ENCODE results near the gene G3BP2. TPM values are rescaled to one million over a fixed set of nuclear protein-coding genes. Genes with fewer than 3 reads are reported as not detected.

The G3BP2 gene
- total and polyA plus RNA-seq, 2 experiments from 2014 or later, result 103 to 411 TPM

GRCh38 chr4:75679876-75680575, 6.8 kb upstream of the G3BP2 start:
- H3K27ac Mint-ChIP-seq, result peak overlapping the region; percentile 2
- Histone ChIP-seq H4K20me1 (replicated peaks; ENCODE audit: insufficient read depth) (peaks cover 3% of the 10 kb centered on the region; the same call in 1 of the 2 replicates), H3K79me2 (replicated peaks; ENCODE audit: insufficient read depth) (peaks cover 77% of the 10 kb centered on the region), H3K4me3 (no peak overlapping the region), H3K4me2 (no peak overlapping the region), H3F3A (replicated peaks; ENCODE audit: low read depth) (peaks cover 18% of the 10 kb centered on the region; the same call in 1 of the 2 replicates), H3K9me2 (ENCODE audit: insufficient read depth) (no peaks in the 10 kb centered on the region), H3K4me1 (ENCODE audit: insufficient read depth) (peaks cover 18% of the 10 kb centered on the region), H3K36me3 (ENCODE audit: insufficient read depth) (0 out of 2 replicates have a peak, but pooled peaks cover 9% of the 10 kb centered on the region), H2AFZ (no peak overlapping the region), H3K27ac (ENCODE audit: low read depth) (peak overlapping the region; percentile 57; the same call in 1 of the 2 replicates), H3K27me3 (ENCODE audit: insufficient read depth) (no peaks in the 10 kb centered on the region)
- H3K27me3 Mint-ChIP-seq (ENCODE audit: insufficient read depth, low read depth, poor library complexity), result peaks cover 6% of the 10 kb centered on the region
- H3K4me3 Mint-ChIP-seq, result no peak overlapping the region
- peaks cover 11% of the 10 kb centered on the region for H3K36me3 Mint-ChIP-seq (ENCODE audit: low read depth)
- H3K9me3 Mint-ChIP-seq, result no peaks in the 10 kb centered on the region
- TF ChIP-seq, protein P1, sequence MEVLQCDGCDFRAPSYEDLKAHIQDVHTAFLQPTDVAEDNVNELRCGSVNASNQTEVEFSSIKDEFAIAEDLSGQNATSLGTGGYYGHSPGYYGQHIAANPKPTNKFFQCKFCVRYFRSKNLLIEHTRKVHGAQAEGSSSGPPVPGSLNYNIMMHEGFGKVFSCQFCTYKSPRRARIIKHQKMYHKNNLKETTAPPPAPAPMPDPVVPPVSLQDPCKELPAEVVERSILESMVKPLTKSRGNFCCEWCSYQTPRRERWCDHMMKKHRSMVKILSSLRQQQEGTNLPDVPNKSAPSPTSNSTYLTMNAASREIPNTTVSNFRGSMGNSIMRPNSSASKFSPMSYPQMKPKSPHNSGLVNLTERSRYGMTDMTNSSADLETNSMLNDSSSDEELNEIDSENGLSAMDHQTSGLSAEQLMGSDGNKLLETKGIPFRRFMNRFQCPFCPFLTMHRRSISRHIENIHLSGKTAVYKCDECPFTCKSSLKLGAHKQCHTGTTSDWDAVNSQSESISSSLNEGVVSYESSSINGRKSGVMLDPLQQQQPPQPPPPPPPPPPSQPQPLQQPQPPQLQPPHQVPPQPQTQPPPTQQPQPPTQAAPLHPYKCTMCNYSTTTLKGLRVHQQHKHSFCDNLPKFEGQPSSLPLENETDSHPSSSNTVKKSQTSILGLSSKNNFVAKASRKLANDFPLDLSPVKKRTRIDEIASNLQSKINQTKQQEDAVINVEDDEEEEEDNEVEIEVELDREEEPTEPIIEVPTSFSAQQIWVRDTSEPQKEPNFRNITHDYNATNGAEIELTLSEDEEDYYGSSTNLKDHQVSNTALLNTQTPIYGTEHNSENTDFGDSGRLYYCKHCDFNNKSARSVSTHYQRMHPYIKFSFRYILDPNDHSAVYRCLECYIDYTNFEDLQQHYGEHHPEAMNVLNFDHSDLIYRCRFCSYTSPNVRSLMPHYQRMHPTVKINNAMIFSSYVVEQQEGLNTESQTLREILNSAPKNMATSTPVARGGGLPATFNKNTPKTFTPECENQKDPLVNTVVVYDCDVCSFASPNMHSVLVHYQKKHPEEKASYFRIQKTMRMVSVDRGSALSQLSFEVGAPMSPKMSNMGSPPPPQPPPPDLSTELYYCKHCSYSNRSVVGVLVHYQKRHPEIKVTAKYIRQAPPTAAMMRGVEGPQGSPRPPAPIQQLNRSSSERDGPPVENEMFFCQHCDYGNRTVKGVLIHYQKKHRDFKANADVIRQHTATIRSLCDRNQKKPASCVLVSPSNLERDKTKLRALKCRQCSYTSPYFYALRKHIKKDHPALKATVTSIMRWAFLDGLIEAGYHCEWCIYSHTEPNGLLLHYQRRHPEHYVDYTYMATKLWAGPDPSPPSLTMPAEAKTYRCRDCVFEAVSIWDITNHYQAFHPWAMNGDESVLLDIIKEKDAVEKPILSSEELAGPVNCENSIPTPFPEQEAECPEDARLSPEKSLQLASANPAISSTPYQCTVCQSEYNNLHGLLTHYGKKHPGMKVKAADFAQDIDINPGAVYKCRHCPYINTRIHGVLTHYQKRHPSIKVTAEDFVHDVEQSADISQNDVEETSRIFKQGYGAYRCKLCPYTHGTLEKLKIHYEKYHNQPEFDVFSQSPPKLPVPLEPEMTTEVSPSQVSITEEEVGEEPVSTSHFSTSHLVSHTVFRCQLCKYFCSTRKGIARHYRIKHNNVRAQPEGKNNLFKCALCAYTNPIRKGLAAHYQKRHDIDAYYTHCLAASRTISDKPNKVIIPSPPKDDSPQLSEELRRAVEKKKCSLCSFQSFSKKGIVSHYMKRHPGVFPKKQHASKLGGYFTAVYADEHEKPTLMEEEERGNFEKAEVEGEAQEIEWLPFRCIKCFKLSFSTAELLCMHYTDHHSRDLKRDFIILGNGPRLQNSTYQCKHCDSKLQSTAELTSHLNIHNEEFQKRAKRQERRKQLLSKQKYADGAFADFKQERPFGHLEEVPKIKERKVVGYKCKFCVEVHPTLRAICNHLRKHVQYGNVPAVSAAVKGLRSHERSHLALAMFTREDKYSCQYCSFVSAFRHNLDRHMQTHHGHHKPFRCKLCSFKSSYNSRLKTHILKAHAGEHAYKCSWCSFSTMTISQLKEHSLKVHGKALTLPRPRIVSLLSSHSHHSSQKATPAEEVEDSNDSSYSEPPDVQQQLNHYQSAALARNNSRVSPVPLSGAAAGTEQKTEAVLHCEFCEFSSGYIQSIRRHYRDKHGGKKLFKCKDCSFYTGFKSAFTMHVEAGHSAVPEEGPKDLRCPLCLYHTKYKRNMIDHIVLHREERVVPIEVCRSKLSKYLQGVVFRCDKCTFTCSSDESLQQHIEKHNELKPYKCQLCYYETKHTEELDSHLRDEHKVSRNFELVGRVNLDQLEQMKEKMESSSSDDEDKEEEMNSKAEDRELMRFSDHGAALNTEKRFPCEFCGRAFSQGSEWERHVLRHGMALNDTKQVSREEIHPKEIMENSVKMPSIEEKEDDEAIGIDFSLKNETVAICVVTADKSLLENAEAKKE (CRISPR knock-in tag; IDR thresholded peaks at IDR 0.05), result no peak
- TF ChIP-seq, protein P2, sequence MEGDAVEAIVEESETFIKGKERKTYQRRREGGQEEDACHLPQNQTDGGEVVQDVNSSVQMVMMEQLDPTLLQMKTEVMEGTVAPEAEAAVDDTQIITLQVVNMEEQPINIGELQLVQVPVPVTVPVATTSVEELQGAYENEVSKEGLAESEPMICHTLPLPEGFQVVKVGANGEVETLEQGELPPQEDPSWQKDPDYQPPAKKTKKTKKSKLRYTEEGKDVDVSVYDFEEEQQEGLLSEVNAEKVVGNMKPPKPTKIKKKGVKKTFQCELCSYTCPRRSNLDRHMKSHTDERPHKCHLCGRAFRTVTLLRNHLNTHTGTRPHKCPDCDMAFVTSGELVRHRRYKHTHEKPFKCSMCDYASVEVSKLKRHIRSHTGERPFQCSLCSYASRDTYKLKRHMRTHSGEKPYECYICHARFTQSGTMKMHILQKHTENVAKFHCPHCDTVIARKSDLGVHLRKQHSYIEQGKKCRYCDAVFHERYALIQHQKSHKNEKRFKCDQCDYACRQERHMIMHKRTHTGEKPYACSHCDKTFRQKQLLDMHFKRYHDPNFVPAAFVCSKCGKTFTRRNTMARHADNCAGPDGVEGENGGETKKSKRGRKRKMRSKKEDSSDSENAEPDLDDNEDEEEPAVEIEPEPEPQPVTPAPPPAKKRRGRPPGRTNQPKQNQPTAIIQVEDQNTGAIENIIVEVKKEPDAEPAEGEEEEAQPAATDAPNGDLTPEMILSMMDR (conservative IDR thresholded peaks at IDR 0.05; ENCODE audit: low read depth in 2 of 2), result no peak
- no peak for TF ChIP-seq EZH2 (IDR thresholded peaks at IDR 0.05; ENCODE audit: low read depth, unreplicated experiment)
- TF ChIP-seq ZNF114 (CRISPR knock-in tag; IDR thresholded peaks at IDR 0.05), result no peak
- no peak for TF ChIP-seq NANOG (IDR thresholded peaks at IDR 0.05; ENCODE audit: borderline replicate concordance)
- H3K4me1 Mint-ChIP-seq, result peaks cover 13% of the 10 kb centered on the region
- no peak for ATAC-seq
- DNase-seq (ENCODE audit: low spot score), result no peak
